ENCODE measurements around the gene RESF1.
A peak's percentile ranks its signal among the peaks of the same experiment; 100 is the strongest.

The RESF1 gene, protein sequence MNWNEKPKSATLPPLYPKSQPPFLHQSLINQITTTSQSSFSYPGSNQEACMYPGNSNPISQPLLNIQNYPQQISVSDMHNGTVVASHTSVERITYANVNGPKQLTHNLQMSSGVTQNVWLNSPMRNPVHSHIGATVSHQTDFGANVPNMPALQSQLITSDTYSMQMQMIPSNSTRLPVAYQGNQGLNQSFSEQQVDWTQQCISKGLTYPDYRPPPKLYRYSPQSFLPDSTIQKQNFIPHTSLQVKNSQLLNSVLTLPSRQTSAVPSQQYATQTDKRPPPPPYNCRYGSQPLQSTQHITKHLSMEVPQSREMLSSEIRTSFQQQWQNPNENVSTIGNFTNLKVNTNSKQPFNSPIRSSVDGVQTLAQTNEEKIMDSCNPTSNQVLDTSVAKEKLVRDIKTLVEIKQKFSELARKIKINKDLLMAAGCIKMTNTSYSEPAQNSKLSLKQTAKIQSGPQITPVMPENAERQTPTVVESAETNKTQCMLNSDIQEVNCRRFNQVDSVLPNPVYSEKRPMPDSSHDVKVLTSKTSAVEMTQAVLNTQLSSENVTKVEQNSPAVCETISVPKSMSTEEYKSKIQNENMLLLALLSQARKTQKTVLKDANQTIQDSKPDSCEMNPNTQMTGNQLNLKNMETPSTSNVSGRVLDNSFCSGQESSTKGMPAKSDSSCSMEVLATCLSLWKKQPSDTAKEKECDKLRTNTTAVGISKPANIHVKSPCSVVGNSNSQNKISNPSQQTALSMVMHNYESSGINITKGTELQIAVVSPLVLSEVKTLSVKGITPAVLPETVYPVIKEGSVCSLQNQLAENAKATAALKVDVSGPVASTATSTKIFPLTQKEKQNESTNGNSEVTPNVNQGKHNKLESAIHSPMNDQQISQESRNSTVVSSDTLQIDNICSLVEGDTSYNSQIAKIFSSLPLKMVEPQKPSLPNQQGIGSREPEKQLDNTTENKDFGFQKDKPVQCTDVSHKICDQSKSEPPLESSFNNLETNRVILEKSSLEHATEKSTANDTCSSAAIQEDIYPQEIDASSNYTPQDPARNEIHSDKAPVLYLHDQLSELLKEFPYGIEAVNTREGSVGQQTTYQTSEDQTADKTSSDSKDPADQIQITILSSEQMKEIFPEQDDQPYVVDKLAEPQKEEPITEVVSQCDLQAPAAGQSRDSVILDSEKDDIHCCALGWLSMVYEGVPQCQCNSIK (N-terminal part only)

DNA sequence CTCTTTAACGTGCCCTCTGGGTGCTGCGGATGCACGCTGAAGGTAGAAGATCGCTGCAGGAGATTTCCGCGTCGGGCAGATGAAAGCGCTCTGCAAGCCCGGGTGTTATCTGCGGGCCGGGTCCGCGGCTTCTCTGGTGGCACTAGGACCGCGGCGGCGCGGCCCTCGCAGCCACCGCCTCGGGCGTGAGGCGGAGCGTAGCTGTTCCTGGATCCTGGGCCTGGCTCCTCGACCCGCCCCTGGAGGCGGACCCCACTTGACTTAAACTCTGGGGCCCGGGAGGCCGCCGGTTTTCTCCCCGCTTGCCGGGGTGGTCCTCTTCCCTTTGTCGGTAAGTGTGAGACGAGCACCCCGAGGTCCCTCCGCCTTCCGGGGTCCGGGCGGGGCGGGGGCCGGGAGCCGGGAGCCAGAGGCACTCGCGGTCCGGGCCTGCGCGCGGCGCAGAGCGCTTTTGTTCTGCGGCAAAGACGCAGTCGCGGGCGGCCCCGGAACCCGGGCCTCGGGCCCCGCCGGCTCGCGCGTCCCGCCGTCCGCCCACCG is at the start of gene RESF1:
TSS of gene RESF1 (plus strand) at position 255 of the 540 bp plus-strand sequence. CDS start 21,541 bp downstream, outside the sequence.
- ChIA-PET POLR2A (ENCODE audit: low non-redundant PET) (interaction anchor here (0.6 kb wide), 1 partner anchor 45 kb away, joined by 3 read pairs; no protein-coding TSS in a partner anchor), CTCF (interaction anchor here (0.6 to 0.7 kb wide), 3 partner anchors 30 to 306 kb away, joined by 3 to 4 read pairs (median 3); no protein-coding TSS in a partner anchor)
- H3K27ac ChIP-seq, result peak within 1 kb of the TSS; percentile 95
- DNase-seq (ENCODE audit: low spot score), result peak; percentile 80
- TF ChIP-seq, protein P1, sequence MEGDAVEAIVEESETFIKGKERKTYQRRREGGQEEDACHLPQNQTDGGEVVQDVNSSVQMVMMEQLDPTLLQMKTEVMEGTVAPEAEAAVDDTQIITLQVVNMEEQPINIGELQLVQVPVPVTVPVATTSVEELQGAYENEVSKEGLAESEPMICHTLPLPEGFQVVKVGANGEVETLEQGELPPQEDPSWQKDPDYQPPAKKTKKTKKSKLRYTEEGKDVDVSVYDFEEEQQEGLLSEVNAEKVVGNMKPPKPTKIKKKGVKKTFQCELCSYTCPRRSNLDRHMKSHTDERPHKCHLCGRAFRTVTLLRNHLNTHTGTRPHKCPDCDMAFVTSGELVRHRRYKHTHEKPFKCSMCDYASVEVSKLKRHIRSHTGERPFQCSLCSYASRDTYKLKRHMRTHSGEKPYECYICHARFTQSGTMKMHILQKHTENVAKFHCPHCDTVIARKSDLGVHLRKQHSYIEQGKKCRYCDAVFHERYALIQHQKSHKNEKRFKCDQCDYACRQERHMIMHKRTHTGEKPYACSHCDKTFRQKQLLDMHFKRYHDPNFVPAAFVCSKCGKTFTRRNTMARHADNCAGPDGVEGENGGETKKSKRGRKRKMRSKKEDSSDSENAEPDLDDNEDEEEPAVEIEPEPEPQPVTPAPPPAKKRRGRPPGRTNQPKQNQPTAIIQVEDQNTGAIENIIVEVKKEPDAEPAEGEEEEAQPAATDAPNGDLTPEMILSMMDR (conservative IDR thresholded peaks at IDR 0.05; ENCODE audit: low read depth), result no peak

GRCh38 chr12:31914927-31915326 is 44.3 kb upstream of the RESF1 start:
- TF ChIP-seq, protein P1 (conservative IDR thresholded peaks at IDR 0.05; ENCODE audit: low read depth), result no peak
- ChIA-PET POLR2A (ENCODE audit: low non-redundant PET) (no interaction called here), CTCF (interaction anchor here (0.7 kb wide), 1 partner anchor 113 kb away, joined by 4 read pairs; no protein-coding TSS in a partner anchor)
- no peak overlapping the region for H3K27ac ChIP-seq
- DNase-seq (ENCODE audit: low spot score), result no peak

- ChIA-PET POLR2A (ENCODE audit: low non-redundant PET) (no interaction called here), CTCF (interaction anchor here (0.7 kb wide), 1 partner anchor 113 kb away, joined by 4 read pairs; no protein-coding TSS in a partner anchor)
- TF ChIP-seq, protein P1 (conservative IDR thresholded peaks at IDR 0.05; ENCODE audit: low read depth), result no peak
Measured at GRCh38 chr12:31915446-31915845, 43.8 kb upstream of the RESF1 start.

DNA sequence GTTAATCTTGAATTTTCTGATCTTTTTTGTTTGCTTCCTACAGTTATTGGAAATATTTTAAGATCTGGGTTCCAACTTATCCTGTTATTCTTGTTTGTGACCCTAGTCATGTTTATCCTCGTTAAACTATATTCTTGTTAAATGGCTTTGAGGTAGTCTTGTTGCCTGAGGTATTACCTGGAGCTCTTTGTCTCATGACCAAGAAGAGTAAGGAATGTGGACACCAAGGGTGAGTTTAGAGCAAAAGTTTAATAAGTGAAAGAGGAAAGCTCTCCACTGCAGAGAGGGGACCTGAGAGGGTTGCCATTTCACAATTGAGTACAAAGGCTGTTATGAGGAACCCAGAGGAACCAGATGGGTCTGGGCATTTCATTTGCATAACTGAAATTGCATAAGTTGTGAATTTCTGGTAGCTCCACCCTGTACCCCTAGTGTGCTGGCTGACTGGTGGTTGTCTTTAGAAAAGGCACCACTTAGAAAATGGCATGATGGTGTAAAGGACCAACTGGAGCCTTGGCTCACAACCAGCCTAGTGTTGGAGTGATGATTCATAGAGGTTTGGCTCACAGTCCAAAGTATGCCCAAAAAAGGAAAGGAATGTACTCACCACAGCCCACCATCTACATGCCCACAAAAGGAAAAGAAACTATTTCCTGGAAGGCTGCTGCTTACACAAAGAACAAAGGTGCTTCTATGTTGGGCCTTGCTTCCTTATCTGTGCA is 36.7 kb upstream of the RESF1 start:
- TF ChIP-seq, protein P1 (conservative IDR thresholded peaks at IDR 0.05; ENCODE audit: low read depth), result no peak
- CTCF ChIA-PET, result interaction anchor here (0.6 kb wide), 1 partner anchor 65 kb away, joined by 3 read pairs; no protein-coding TSS in a partner anchor
- peak; percentile 13 for DNase-seq (ENCODE audit: low spot score)
- H3K27ac ChIP-seq, result no peak overlapping the region
- POLR2A ChIA-PET (ENCODE audit: low non-redundant PET), result interaction anchor here (0.5 kb wide), 1 partner anchor 191 kb away, joined by 3 read pairs; no protein-coding TSS in a partner anchor

More at GRCh38 chr12:31915446-31915845, 43.8 kb upstream of the RESF1 start:
- DNase-seq (ENCODE audit: low spot score), result no peak
- H3K27ac ChIP-seq, result no peak overlapping the region

DNA sequence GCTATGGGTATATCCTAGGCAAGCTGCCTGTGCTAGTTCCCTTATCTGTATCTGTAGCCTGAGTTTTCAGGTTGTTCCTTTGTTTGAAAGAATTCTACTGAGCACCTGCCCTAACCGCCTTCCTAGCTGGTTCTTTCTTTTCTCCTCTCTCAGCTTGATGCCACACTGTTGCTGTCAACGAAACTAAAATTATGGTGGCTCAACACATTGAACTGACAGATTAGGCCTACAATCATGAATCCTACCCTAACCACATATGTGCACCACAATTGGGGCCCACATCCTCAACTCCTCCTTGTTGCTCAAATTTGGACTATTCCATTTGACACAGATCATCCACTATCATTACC is 36.2 kb upstream of the RESF1 start:
- H3K27ac ChIP-seq, result no peak overlapping the region
- POLR2A ChIA-PET (ENCODE audit: low non-redundant PET), result interaction anchor here (0.5 to 0.6 kb wide), 2 partner anchors 112 to 191 kb away, joined by 3 read pairs; no protein-coding TSS in a partner anchor

More for the DNA sequence above, 36.2 kb upstream of the RESF1 start:
- no peak for DNase-seq (ENCODE audit: low spot score)
- CTCF ChIA-PET, result no interaction called here
- TF ChIP-seq, protein P1 (conservative IDR thresholded peaks at IDR 0.05; ENCODE audit: low read depth), result no peak

Data from RWPE1 (cell line).